NCI-H1930 (cell line): ENCODE measurements around the gene THAP7.

Experiments used
- DNase-seq, 2 experiments: peaks; one replicate each; lab custom pipeline; 2025; lab: John Stamatoyannopoulos, UW

Gene THAP7

GRCh38 chr22:20993304-20994127, 8.4 kb downstream of the THAP7 start:
- DNase-seq: no peak

GRCh38 chr22:20992456-20993303, 9.2 kb downstream of the THAP7 start:
- DNase-seq: no peak

- DNase-seq: no peak
Measured at GRCh38 chr22:20992056-20992442, 9.9 kb downstream of the THAP7 start.

- DNase-seq: no peak
Measured at GRCh38 chr22:20991252-20992055, 10.5 kb downstream of the THAP7 start.

- DNase-seq: no peak
Measured at GRCh38 chr22:20990184-20991180, 11.4 kb downstream of the THAP7 start.

GRCh38 chr22:20989323-20990138, 12.4 kb downstream of the THAP7 start:
- no peak for DNase-seq

- no peak for DNase-seq
Measured at GRCh38 chr22:20988573-20989322, 13.2 kb downstream of the THAP7 start.

GRCh38 chr22:20987375-20987774, 14.5 kb downstream of the THAP7 start:
- no peak for DNase-seq

- no peak for DNase-seq
Measured at GRCh38 chr22:20986365-20986764, 15.6 kb downstream of the THAP7 start.

- DNase-seq: no peak
Measured at GRCh38 chr22:20985720-20986119, 16.2 kb downstream of the THAP7 start.

GRCh38 chr22:20983081-20983771, 18.7 kb downstream of the THAP7 start:
- DNase-seq: no peak

GRCh38 chr22:20982563-20982882, 19.4 kb downstream of the THAP7 start:
- no peak for DNase-seq

GRCh38 chr22:20981787-20982562, 19.9 kb downstream of the THAP7 start, which contains the start of gene LZTR1:
Gene LZTR1, plus strand, starts transcription at chr22:20982297. Its CDS starts 75 bp downstream, at chr22:20982372.
- DNase-seq: peak; percentile 66

GRCh38 chr22:20980938-20981722, 20.8 kb downstream of the THAP7 start:
- no peak for DNase-seq

GRCh38 chr22:20980523-20980922, 21.4 kb downstream of the THAP7 start:
- DNase-seq: no peak

- DNase-seq: no peak
Measured at GRCh38 chr22:20979940-20980453, 21.9 kb downstream of the THAP7 start.

GRCh38 chr22:20979243-20979809, 22.6 kb downstream of the THAP7 start:
- DNase-seq: no peak
